Smooth muscle cell of the coronary artery (primary cell): ENCODE results near the gene NCAM2. TPM values are rescaled to one million over a fixed set of nuclear protein-coding genes. Genes with fewer than 3 reads are reported as not detected.

ENCODE experiments used
- total RNA-seq: library from RNA; depleted of rRNA; stranded (reverse); fragments of >200 nt; gene quantifications from 2 replicates; pipeline ENCODE4 v1.2.3, GENCODE V29; 2014; ENCODE audit warnings: low replicate concordance

The NCAM2 gene
- 0.45 and 11.3 TPM in 2 replicates for total RNA-seq

DNA sequence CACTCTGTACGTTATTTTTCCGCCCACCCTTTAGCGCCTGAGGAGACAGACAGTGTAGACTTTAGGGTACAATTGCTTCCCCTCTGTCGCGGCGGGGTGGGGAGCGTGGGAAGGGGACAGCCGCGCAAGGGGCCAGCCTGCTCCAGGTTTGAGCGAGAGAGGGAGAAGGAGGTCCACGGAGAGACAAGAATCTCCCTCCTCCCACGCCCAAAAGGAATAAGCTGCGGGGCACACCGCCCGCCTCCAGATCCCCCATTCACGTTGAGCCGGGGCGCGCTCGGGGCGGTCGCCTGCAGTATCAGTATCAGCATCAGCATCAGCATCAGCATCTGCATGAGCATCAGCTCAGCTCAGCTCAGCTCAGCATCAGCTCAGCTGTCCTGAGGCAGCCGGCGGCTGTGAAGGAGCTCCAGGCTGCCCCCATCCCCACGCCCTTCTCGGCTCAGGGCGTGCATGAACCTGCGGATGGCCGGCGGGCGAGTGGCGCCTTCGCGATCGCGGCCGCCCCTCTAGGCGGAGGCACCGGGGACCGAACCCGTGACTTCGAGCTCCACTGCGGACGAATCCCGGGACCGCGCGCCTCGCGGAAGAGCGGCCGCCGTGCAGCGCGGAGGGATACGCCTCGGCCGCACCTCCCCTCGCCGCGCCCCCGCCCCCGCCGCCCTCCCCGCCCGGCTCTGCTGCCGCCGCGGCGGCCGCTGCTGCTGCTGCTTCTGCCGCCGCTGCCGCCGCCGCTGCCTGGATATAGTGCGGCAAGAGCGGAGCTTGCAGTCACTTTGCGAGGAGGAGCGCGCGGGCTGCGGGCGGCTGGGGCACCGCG, at the start of gene NCAM2:
Gene NCAM2, plus strand, starts transcription at position 774 of the 820 bp plus-strand sequence.

